SK-N-MC (cell line): Measurements from ENCODE around the gene HCN1.

Experiments
- EZH2 ChIP-seq: fragments of 200-600 bp; sonication (generic); IDR thresholded peaks from one replicate; pipeline ENCODE4 v1.6.1; 2017; ENCODE audit warnings: antibody characterized with exemption
- FOXP2 ChIP-seq: optimal IDR thresholded peaks from 2 replicates; pipeline ENCODE3; 2011; ENCODE audit warnings: mild to moderate bottlenecking, moderate library complexity; ENCODE audit not compliant: insufficient read depth; ENCODE audit errors: extremely low read length, control extremely low read depth
- POLR2AphosphoS5 ChIP-seq: IDR thresholded peaks from 2 replicates; pipeline ENCODE4 v1.6.1; 2012; ENCODE audit warnings: mild to moderate bottlenecking, low read depth, low read length, borderline replicate concordance

DNA sequence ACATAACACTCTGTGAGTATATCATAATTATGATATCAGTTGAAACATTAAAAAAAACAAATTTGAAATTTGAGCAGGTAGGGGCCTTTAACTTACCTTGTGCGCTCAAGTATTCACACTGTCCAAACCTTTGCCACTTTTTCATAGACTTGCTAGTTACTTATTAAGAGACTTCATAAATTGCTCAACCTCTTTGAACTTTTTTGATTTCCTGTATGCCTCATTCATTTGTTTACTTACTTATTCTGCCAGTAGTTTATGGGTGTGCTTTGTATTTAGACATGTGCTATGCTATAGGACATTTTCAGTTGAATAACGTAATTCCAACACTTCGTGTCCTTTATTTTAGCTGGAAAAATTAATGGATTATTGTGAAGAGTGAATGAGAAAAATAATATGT is 204.8 kb downstream of the HCN1 start:
- TF ChIP-seq EZH2 (no peak), POLR2AphosphoS5 (no peak), FOXP2 (no peak)
